HL-60/S4 (cell line): ENCODE data around the gene PF4V1.

Source experiments
- in situ Hi-C: fragments of 300-500 bp; cut with MboI; formaldehyde crosslinking; loops from 2 replicates; pipeline ENCODE4 v1.14.3; 2022; ENCODE audit warnings: low sequenced_read_pairs

The PF4V1 gene

DNA sequence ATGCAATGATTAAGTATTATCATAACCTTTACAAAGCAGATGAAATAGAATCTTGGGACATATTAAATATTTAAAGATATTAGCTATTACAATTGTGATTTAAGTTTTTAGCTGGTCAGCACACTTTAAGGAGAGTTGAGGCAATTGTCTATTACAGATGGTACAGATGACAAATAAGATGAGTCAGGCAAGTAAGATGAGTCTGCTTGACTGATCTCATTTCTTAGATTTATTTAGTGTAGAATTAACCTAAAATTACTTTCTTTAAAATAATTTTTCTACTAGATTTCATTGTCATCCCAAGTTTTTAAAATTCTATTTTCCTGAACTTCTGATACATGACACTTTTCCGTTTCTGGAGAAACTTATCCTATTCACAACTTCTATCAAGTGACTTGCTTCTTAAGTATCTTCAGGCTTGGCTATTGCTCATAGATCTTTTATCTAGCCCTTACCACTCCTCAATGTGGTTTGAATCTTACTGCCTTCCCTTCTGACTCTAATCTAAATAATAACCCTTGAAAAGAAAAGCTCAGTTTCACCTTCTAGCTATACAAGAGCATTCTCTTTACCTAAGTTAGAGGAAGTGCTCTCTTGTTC lies 49.0 kb downstream of the PF4V1 start:
- in situ Hi-C loops: no loop called here

DNA sequence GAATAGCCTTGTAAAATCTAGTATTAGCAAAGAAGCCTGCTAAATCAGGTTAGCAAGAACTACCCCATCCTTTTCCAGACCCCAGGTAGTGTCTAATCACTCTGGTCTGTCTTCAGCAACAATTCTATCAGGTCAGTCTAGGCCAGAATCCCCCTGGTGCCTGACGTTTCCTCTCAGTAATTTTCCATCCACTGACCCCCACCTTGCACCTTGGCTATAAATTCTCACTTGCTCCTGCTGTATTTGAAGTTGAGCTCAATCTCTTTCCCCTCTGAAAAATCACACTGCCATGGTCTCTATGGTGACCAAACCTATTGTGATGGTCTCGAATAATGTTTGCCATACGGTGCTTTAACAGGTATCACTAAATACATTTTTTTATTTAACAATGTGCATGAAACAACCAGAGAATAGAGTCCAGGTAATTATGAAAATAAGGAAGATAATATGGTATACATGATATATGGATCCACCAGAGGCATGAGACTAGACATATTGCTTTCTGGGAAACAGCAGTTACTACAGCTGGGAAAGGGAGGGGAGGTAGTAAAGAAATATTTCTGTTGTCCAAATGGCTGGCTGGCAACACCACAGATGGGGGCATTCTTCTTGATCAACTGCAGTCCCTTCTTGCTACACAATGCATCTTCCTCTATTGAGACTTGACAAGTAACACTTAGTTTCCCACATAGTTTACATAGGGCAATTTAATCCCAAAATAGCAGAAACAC lies 49.9 kb downstream of the PF4V1 start:
- in situ Hi-C loops: no loop called here
